ENCODE data around the gene CCDC134.

CCDC134 gene

GRCh38 chr22:41840216-41840615 is 39.7 kb downstream of the CCDC134 start:
- no peak overlapping the region for H3K27ac ChIP-seq
- TF ChIP-seq CTCF (IDR thresholded peaks at IDR 0.05): no peak
- no peaks in the 10 kb centered on the region for H3K27me3 ChIP-seq
- no peaks in the 10 kb centered on the region for H3K9me3 ChIP-seq
- peaks cover 25 to 39% of the 10 kb centered on the region in 2 experiments for H3K4me1 ChIP-seq (ENCODE audit: control insufficient read depth in 1 of 2, insufficient read depth in 1 of 2, low read depth in 1 of 2, low read length in 1 of 2)
- peaks cover 9% of the 10 kb centered on the region for H3K36me3 ChIP-seq
- H3K4me3 ChIP-seq (ENCODE audit: low read depth in 1 of 2, low read length in 1 of 2): no peak overlapping the region

GRCh38 chr22:41841085-41841712 is 40.7 kb downstream of the CCDC134 start:
- H3K27ac ChIP-seq: no peak overlapping the region
- H3K9me3 ChIP-seq: no peaks in the 10 kb centered on the region
- TF ChIP-seq CTCF (IDR thresholded peaks at IDR 0.05): no peak
- no peak overlapping the region for H3K4me3 ChIP-seq (ENCODE audit: low read depth in 1 of 2, low read length in 1 of 2)
- no peaks in the 10 kb centered on the region for H3K27me3 ChIP-seq
- peaks cover 28 to 41% of the 10 kb centered on the region in 2 experiments for H3K4me1 ChIP-seq (ENCODE audit: control insufficient read depth in 1 of 2, insufficient read depth in 1 of 2, low read depth in 1 of 2, low read length in 1 of 2)
- peaks cover 9% of the 10 kb centered on the region for H3K36me3 ChIP-seq

GRCh38 chr22:41842996-41843970 is 42.8 kb downstream of the CCDC134 start:
- no peak for TF ChIP-seq CTCF (IDR thresholded peaks at IDR 0.05)
- Histone ChIP-seq H3K4me3 (ENCODE audit: low read depth in 1 of 2, low read length in 1 of 2) (no peak overlapping the region), H3K27me3 (no peaks in the 10 kb centered on the region), H3K27ac (peak overlapping the region; percentile 67), H3K4me1 (ENCODE audit: control insufficient read depth in 1 of 2, insufficient read depth in 1 of 2, low read depth in 1 of 2, low read length in 1 of 2) (peaks cover 44 to 60% of the 10 kb centered on the region in 2 experiments), H3K36me3 (no peaks in the 10 kb centered on the region), H3K9me3 (no peaks in the 10 kb centered on the region)

- no peaks in the 10 kb centered on the region for H3K27me3 ChIP-seq
- H3K4me3 ChIP-seq (ENCODE audit: low read depth in 1 of 2, low read length in 1 of 2): no peak overlapping the region
- H3K4me1 ChIP-seq (ENCODE audit: control insufficient read depth in 1 of 2, insufficient read depth in 1 of 2, low read depth in 1 of 2, low read length in 1 of 2): peaks cover 52 to 68% of the 10 kb centered on the region in 2 experiments
- H3K9me3 ChIP-seq: no peaks in the 10 kb centered on the region
- H3K36me3 ChIP-seq: no peaks in the 10 kb centered on the region
- H3K27ac ChIP-seq: peak overlapping the region; percentile 67
- no peak for TF ChIP-seq CTCF (IDR thresholded peaks at IDR 0.05)
Measured at GRCh38 chr22:41844036-41844435, 43.6 kb downstream of the CCDC134 start.

- no peaks in the 10 kb centered on the region for H3K9me3 ChIP-seq
- H3K27ac ChIP-seq: peak overlapping the region; percentile 67
- no peaks in the 10 kb centered on the region for H3K36me3 ChIP-seq
- no peak for TF ChIP-seq CTCF (IDR thresholded peaks at IDR 0.05)
- H3K4me3 ChIP-seq (ENCODE audit: low read depth in 1 of 2, low read length in 1 of 2): no peak overlapping the region
- peaks cover 55 to 71% of the 10 kb centered on the region in 2 experiments for H3K4me1 ChIP-seq (ENCODE audit: control insufficient read depth in 1 of 2, insufficient read depth in 1 of 2, low read depth in 1 of 2, low read length in 1 of 2)
- no peaks in the 10 kb centered on the region for H3K27me3 ChIP-seq
Measured at GRCh38 chr22:41844513-41844912, 44.0 kb downstream of the CCDC134 start.

Measured in neutrophil (primary cell).